Adrenal gland (tissue), 5 donors: Measurements from ENCODE around the gene ZFAND5.

Experiments
- POLR2A ChIP-seq, 2 donors: fragments of 450-650 bp; IDR thresholded peaks; one replicate each; pipeline ENCODE4 v1.6.1; 2017; ENCODE audit warnings: antibody characterized with exemption in 2 of 2, mild to moderate bottlenecking in 2 of 2, moderate library complexity in 1 of 2
- TF ChIP-seq, protein P1 (sequence below), 6 experiments: fragments of 450-650 bp in 4 of 6; fragments of 200-600 bp in 2 of 6; sonication (generic) in 1 of 6; IDR thresholded peaks; 1 replicate in 5 of 6; 2 replicates in 1 of 6; pipeline versions ENCODE4 v1.5.1 to v1.8.0; 2016 to 2021; ENCODE audit warnings: antibody characterized with exemption in 6 of 6, mild to moderate bottlenecking in 2 of 6, moderate library complexity in 1 of 6
- donor health status: DM: no; HTN: no; CAD: no.

GRCh38 chr9:72383978-72384709, 19.1 kb upstream of the ZFAND5 start:
- TF ChIP-seq, protein P1, sequence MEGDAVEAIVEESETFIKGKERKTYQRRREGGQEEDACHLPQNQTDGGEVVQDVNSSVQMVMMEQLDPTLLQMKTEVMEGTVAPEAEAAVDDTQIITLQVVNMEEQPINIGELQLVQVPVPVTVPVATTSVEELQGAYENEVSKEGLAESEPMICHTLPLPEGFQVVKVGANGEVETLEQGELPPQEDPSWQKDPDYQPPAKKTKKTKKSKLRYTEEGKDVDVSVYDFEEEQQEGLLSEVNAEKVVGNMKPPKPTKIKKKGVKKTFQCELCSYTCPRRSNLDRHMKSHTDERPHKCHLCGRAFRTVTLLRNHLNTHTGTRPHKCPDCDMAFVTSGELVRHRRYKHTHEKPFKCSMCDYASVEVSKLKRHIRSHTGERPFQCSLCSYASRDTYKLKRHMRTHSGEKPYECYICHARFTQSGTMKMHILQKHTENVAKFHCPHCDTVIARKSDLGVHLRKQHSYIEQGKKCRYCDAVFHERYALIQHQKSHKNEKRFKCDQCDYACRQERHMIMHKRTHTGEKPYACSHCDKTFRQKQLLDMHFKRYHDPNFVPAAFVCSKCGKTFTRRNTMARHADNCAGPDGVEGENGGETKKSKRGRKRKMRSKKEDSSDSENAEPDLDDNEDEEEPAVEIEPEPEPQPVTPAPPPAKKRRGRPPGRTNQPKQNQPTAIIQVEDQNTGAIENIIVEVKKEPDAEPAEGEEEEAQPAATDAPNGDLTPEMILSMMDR (IDR thresholded peaks at IDR 0.05), result no peak
- TF ChIP-seq POLR2A (IDR thresholded peaks at IDR 0.05), result no peak
